H1 (cell line): ENCODE data around the gene TMEM150B. TPM values are rescaled to one million over a fixed set of nuclear protein-coding genes. Genes with fewer than 3 reads are reported as not detected.

Source experiments
- ATF2 ChIP-seq: IDR thresholded peaks from 2 replicates; pipeline ENCODE4 v1.6.1; 2012; ENCODE audit warnings: low read length, inconsistent platforms
- CHD7 ChIP-seq: fragments of 300-600 bp; sonication (generic); IDR thresholded peaks from 2 replicates; pipeline ENCODE4 v1.7.1; 2012; ENCODE audit warnings: low read length, moderate library complexity, mild to moderate bottlenecking, inconsistent platforms; ENCODE audit not compliant: insufficient replicate concordance
- MAX ChIP-seq: IDR thresholded peaks from 2 replicates; pipeline ENCODE4 v1.6.1; 2012; ENCODE audit warnings: inconsistent platforms
- PHF8 ChIP-seq: fragments of 200-600 bp; sonication (generic); conservative IDR thresholded peaks from 2 replicates; pipeline ENCODE4 v1.7.1; 2012; ENCODE audit warnings: low read depth, mild to moderate bottlenecking, inconsistent platforms, low read length, moderate library complexity
- RAD21 ChIP-seq, 2 experiments: IDR thresholded peaks in 1 of 2; conservative IDR thresholded peaks in 1 of 2; 2 replicates each; pipeline ENCODE4 v1.6.1; 2011; ENCODE audit warnings: low read depth in 2 of 2, low read length in 2 of 2, improper control_type of control experiment in 1 of 2, inconsistent platforms in 1 of 2, mild to moderate bottlenecking in 1 of 2, moderate library complexity in 1 of 2
- RXRA ChIP-seq: IDR thresholded peaks from 2 replicates; pipeline ENCODE4 v1.6.1; 2011; ENCODE audit warnings: low read depth, mild to moderate bottlenecking, low read length, moderate library complexity; ENCODE audit not compliant: insufficient read depth
- SP1 ChIP-seq: IDR thresholded peaks from 2 replicates; pipeline ENCODE4 v1.6.1; 2011; ENCODE audit warnings: low read depth, low read length
- SP4 ChIP-seq: IDR thresholded peaks from 2 replicates; pipeline ENCODE4 v1.6.1; 2012; ENCODE audit warnings: low read length, inconsistent platforms
- SUZ12 ChIP-seq: fragments of 200-600 bp; sonication (generic); IDR thresholded peaks from 2 replicates; pipeline ENCODE4 v1.6.1; 2012; ENCODE audit warnings: mild to moderate bottlenecking, inconsistent platforms, low read length, moderate library complexity, mixed read lengths
- TAF1 ChIP-seq: IDR thresholded peaks from 2 replicates; pipeline ENCODE4 v1.6.1; 2011; ENCODE audit warnings: mild to moderate bottlenecking, low read depth, low read length
- polyA plus RNA-seq, 7 experiments: library from polyadenylated mRNA; depleted of rRNA in 3 of 7; stranded (reverse) in 5 of 7; unstranded in 2 of 7; fragments of >200 nt in 5 of 7; fragments of 200-250 nt in 2 of 7; gene quantifications; 1 replicate in 5 of 7; 2 replicates in 1 of 7; 4 replicates in 1 of 7; pipeline versions ENCODE4 v1.2.1 to v1.2.3, GENCODE V29; 2011 to 2013; ENCODE audit warnings: missing spikeins in 2 of 7, mixed read lengths in 2 of 7
- total RNA-seq: library from RNA; stranded (reverse); fragmentation: NEBNext Ultra II Directional; extraction: Animal tissue kit (Norgen Biotek cat#: 25700); gene quantifications from 2 replicates; pipeline ENCODE4 v1.2.1, GENCODE V29; 2021

TMEM150B gene
- total and polyA plus RNA-seq, 2 of the 8 experiments (the other 6 are each of a cell fraction or from before 2014, with no cell fraction given), result 0.41 to 0.91 TPM

- no peak for TF ChIP-seq CHD7
- TF ChIP-seq TAF1, result no peak
- TF ChIP-seq RXRA, result no peak
- no peak for TF ChIP-seq MAX
- no peak for TF ChIP-seq SP1
- TF ChIP-seq SUZ12, result no peak
- TF ChIP-seq PHF8, result no peak
- no peak for TF ChIP-seq RAD21 (IDR thresholded peaks at IDR 0.05 in 1 of 2, conservative IDR thresholded peaks at IDR 0.05 in 1 of 2; ENCODE audit: low read depth in 2 of 2, low read length in 2 of 2)
- no peak for TF ChIP-seq ATF2
- TF ChIP-seq SP4, result no peak
These were observed 22.8 kb downstream of the TMEM150B start (continued) for GRCh38 chr19:55302318-55302703.
